Activated CD8-positive, alpha-beta T cell treated with anti-CD3 and anti-CD28 coated beads for 36 hours (primary cell): ENCODE results near the gene PFKL. TPM values are rescaled to one million over a fixed set of nuclear protein-coding genes. Genes with fewer than 3 reads are reported as not detected.

Source experiments
- ATAC-seq: fragments of 200-7000 bp; cut with Tn5 transposase; one replicate; pipeline ENCODE4 v1.10.0; 2021; ENCODE audit warnings: mild to moderate bottlenecking, moderate library complexity
- CTCF ChIA-PET: fragments of 350-600 bp; sonication (Branson Sonifier 250); formaldehyde crosslinking; loops from one replicate; lab custom pipeline; 2021; ENCODE audit warnings: antibody characterized with exemption; lab: Charles Lee
- POLR2A ChIA-PET: fragments of 350-600 bp; sonication (Branson Sonifier 250); formaldehyde crosslinking; loops from one replicate; lab custom pipeline; 2021; ENCODE audit warnings: antibody characterized with exemption; lab: Charles Lee
- DNase-seq: peaks from one replicate; pipeline ENCODE4 v3.0.0-alpha.2; 2020
- H3K27ac Mint-ChIP-seq: one replicate; pipeline ENCODE4 v1.8.0; 2021; ENCODE audit warnings: mild to moderate bottlenecking, mixed read lengths
- H3K27me3 Mint-ChIP-seq: one replicate; pipeline ENCODE4 v1.8.0; 2021; ENCODE audit warnings: mixed read lengths
- H3K36me3 Mint-ChIP-seq: one replicate; pipeline ENCODE4 v1.8.0; 2021; ENCODE audit warnings: low read depth, mixed read lengths
- H3K4me1 Mint-ChIP-seq: one replicate; pipeline ENCODE4 v1.8.0; 2021; ENCODE audit warnings: low read depth, mixed read lengths
- H3K4me3 Mint-ChIP-seq: one replicate; pipeline ENCODE4 v1.8.0; 2021; ENCODE audit warnings: mild to moderate bottlenecking, moderate library complexity, mixed read lengths
- H3K9me3 Mint-ChIP-seq: one replicate; pipeline ENCODE4 v1.8.0; 2021; ENCODE audit warnings: mixed read lengths
- CTCF ChIP-seq: fragments of 200-600 bp; IDR thresholded peaks from one replicate; pipeline ENCODE4 v1.8.0; 2022; ENCODE audit warnings: antibody characterized with exemption, mild to moderate bottlenecking
- intact Hi-C: fragments of 100-400 bp; cut with micrococcal nuclease; formaldehyde crosslinking; loops from one replicate; pipeline ENCODE4 v1.10.0; 2022
- total RNA-seq, 2 experiments: library from RNA; stranded (reverse); gene quantifications; one replicate each; pipeline ENCODE4 v1.2.3, GENCODE V29; 2021

Gene PFKL
- total RNA-seq, 2 experiments from 2014 or later, result 188 to 200 TPM

- CTCF ChIA-PET, result no interaction called here
- Mint-ChIP-seq H3K36me3 (no peaks in the 10 kb centered on the region), H3K9me3 (no peaks in the 10 kb centered on the region), H3K27ac (no peak overlapping the region), H3K27me3 (no peaks in the 10 kb centered on the region), H3K4me3 (no peak overlapping the region), H3K4me1 (peaks cover 12% of the 10 kb centered on the region)
- DNase-seq, result no peak
- no peak for TF ChIP-seq CTCF
- intact Hi-C loops, result no loop called here
- no peak for ATAC-seq
- POLR2A ChIA-PET, result no interaction called here
Measured at GRCh38 chr21:44292812-44293195, 7.0 kb upstream of the PFKL start.

- H3K9me3 Mint-ChIP-seq, result no peaks in the 10 kb centered on the region
- intact Hi-C loops, result no loop called here
- peak; percentile 17 for ATAC-seq
- no peak overlapping the region for H3K27ac Mint-ChIP-seq
- no peaks in the 10 kb centered on the region for H3K27me3 Mint-ChIP-seq
- H3K4me1 Mint-ChIP-seq, result peaks cover 21% of the 10 kb centered on the region
- no peak overlapping the region for H3K4me3 Mint-ChIP-seq
- peak; percentile 42 for DNase-seq
- no peaks in the 10 kb centered on the region for H3K36me3 Mint-ChIP-seq
- ChIA-PET POLR2A (no interaction called here), CTCF (no interaction called here)
- TF ChIP-seq CTCF, result no peak
Measured at GRCh38 chr21:44293551-44294231, 6.2 kb upstream of the PFKL start.

- no peak for TF ChIP-seq CTCF
- Mint-ChIP-seq H3K9me3 (no peaks in the 10 kb centered on the region), H3K27me3 (no peaks in the 10 kb centered on the region), H3K4me1 (peaks cover 27% of the 10 kb centered on the region), H3K27ac (no peak overlapping the region), H3K36me3 (peaks cover 3% of the 10 kb centered on the region), H3K4me3 (no peak overlapping the region)
- peak; percentile 64 for DNase-seq
- ATAC-seq, result no peak
- intact Hi-C loops, result no loop called here
- CTCF ChIA-PET, result interaction anchor here (1.1 kb wide), 1 partner anchor 40 kb away, joined by 4 read pairs; no protein-coding TSS in a partner anchor
- POLR2A ChIA-PET, result no interaction called here
Measured at GRCh38 chr21:44294391-44295162, 5.3 kb upstream of the PFKL start.

GRCh38 chr21:44295163-44295573, 4.7 kb upstream of the PFKL start:
- POLR2A ChIA-PET, result no interaction called here
- no peak for ATAC-seq
- H3K9me3 Mint-ChIP-seq, result no peaks in the 10 kb centered on the region
- CTCF ChIA-PET, result interaction anchor here (1.1 kb wide), 1 partner anchor 41 kb away, joined by 4 read pairs; no protein-coding TSS in a partner anchor
- intact Hi-C loops, result no loop called here
- H3K4me3 Mint-ChIP-seq, result no peak overlapping the region
- peaks cover 3% of the 10 kb centered on the region for H3K36me3 Mint-ChIP-seq
- H3K27ac Mint-ChIP-seq, result no peak overlapping the region
- no peaks in the 10 kb centered on the region for H3K27me3 Mint-ChIP-seq
- TF ChIP-seq CTCF, result no peak
- peaks cover 27% of the 10 kb centered on the region for H3K4me1 Mint-ChIP-seq
- DNase-seq, result no peak

GRCh38 chr21:44295646-44296045, 4.2 kb upstream of the PFKL start:
- Mint-ChIP-seq H3K36me3 (peaks cover 4% of the 10 kb centered on the region), H3K4me1 (peaks cover 27% of the 10 kb centered on the region), H3K9me3 (no peaks in the 10 kb centered on the region), H3K27ac (no peak overlapping the region), H3K4me3 (no peak overlapping the region), H3K27me3 (no peaks in the 10 kb centered on the region)
- ChIA-PET POLR2A (interaction anchor here (0.6 kb wide), 1 partner anchor 43 kb away, joined by 3 read pairs; no protein-coding TSS in a partner anchor), CTCF (interaction anchor here (1.1 kb wide), 1 partner anchor 41 kb away, joined by 4 read pairs; no protein-coding TSS in a partner anchor)
- intact Hi-C loops, result no loop called here
- TF ChIP-seq CTCF, result no peak
- DNase-seq (peak; percentile 23), ATAC-seq (no peak)
